Measurements from ENCODE around the gene GLO1. TPM values are rescaled to one million over a fixed set of nuclear protein-coding genes. Genes with fewer than 3 reads are reported as not detected.

Gene GLO1
- total and polyA plus RNA-seq, 2 donors (not counting 3 experiments of a cell fraction or from before 2014, with no cell fraction given) = 70.3 to 120 TPM

GRCh38 chr6:38636027-38636426 lies 66.9 kb downstream of the GLO1 start:
- H3K4me2 ChIP-seq (ENCODE audit: insufficient read depth, low read length) = no peak overlapping the region
- dilution Hi-C loops (cut with MboI; ENCODE audit: extremely low pct_ligation_motif_present, low sequenced_read_pairs) (no loop called here), intact Hi-C loops (cut with micrococcal nuclease) (no loop called here)
- no peaks in the 10 kb centered on the region for H3K9me3 ChIP-seq (replicated peaks; ENCODE audit: control insufficient read depth, insufficient read depth, low read length)
- H4K20me1 ChIP-seq (replicated peaks; ENCODE audit: control insufficient read depth, extremely low read depth, insufficient read depth, low read length) = peaks cover 2% of the 10 kb centered on the region
- ChIA-PET CTCF (no interaction called here), POLR2A (no interaction called here)
- no peak overlapping the region for H3K4me3 ChIP-seq (replicated peaks in 1 of 3; ENCODE audit: insufficient read depth in 1 of 3, low read depth in 1 of 3, low read length in 3 of 3)
- H3K79me2 ChIP-seq (ENCODE audit: control insufficient read depth, insufficient read depth, low read length) = peaks cover 5% of the 10 kb centered on the region
- BruUV-seq (replicated peaks) = no TSS peak
- no peak overlapping the region for H2AFZ ChIP-seq (ENCODE audit: low read depth, low read length)
- H3K9me1 ChIP-seq (replicated peaks; ENCODE audit: control insufficient read depth, extremely low read depth, insufficient read depth, low read length) = no peaks in the 10 kb centered on the region
- FAIRE-seq (no peak), DNase-seq (ENCODE audit: low read depth, low spot score) (no peak)
- no peaks in the 10 kb centered on the region for H3K27me3 ChIP-seq (ENCODE audit: control insufficient read depth in 2 of 2, insufficient read depth in 2 of 2, low read length in 2 of 2)
- H3K36me3 ChIP-seq (ENCODE audit: control insufficient read depth in 2 of 2, extremely low read depth in 1 of 2, insufficient read depth in 2 of 2, low read length in 2 of 2) = no peaks in the 10 kb centered on the region
- TF ChIP-seq MYC (IDR thresholded peaks at IDR 0.05; ENCODE audit: low read depth, low read length) (no peak), JUN (IDR thresholded peaks at IDR 0.05; ENCODE audit: borderline replicate concordance, insufficient read depth, insufficient read length, low read depth) (no peak), FOS (IDR thresholded peaks at IDR 0.05; ENCODE audit: borderline replicate concordance, insufficient read depth, low read length) (no peak), POLR2A (IDR thresholded peaks at IDR 0.05; ENCODE audit: low read depth, low read length) (no peak), GATA2 (IDR thresholded peaks at IDR 0.05; ENCODE audit: insufficient read depth, insufficient read length, low read depth, low read length) (no peak), EZH2 (IDR thresholded peaks at IDR 0.05; ENCODE audit: borderline replicate concordance, low read depth, low read length, severe bottlenecking) (no peak)
- TF ChIP-seq, protein P1, sequence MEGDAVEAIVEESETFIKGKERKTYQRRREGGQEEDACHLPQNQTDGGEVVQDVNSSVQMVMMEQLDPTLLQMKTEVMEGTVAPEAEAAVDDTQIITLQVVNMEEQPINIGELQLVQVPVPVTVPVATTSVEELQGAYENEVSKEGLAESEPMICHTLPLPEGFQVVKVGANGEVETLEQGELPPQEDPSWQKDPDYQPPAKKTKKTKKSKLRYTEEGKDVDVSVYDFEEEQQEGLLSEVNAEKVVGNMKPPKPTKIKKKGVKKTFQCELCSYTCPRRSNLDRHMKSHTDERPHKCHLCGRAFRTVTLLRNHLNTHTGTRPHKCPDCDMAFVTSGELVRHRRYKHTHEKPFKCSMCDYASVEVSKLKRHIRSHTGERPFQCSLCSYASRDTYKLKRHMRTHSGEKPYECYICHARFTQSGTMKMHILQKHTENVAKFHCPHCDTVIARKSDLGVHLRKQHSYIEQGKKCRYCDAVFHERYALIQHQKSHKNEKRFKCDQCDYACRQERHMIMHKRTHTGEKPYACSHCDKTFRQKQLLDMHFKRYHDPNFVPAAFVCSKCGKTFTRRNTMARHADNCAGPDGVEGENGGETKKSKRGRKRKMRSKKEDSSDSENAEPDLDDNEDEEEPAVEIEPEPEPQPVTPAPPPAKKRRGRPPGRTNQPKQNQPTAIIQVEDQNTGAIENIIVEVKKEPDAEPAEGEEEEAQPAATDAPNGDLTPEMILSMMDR (IDR thresholded peaks at IDR 0.05; ENCODE audit: extremely low read depth in 1 of 2, insufficient read depth in 1 of 2, low read depth in 1 of 2, low read length in 2 of 2) = no peak
- TF ChIP-seq, protein P2, sequence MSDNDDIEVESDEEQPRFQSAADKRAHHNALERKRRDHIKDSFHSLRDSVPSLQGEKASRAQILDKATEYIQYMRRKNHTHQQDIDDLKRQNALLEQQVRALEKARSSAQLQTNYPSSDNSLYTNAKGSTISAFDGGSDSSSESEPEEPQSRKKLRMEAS (IDR thresholded peaks at IDR 0.05; ENCODE audit: insufficient read depth, insufficient read length) = no peak
- H3K27ac ChIP-seq (ENCODE audit: insufficient read depth, low read depth, low read length) = no peak overlapping the region
- peaks cover 24% of the 10 kb centered on the region for H3K4me1 ChIP-seq (ENCODE audit: control insufficient read depth, extremely low read depth, insufficient read depth, low read length)
- H3K9ac ChIP-seq (replicated peaks; ENCODE audit: extremely low read depth, insufficient read depth, low read length) = no peak overlapping the region
